WTC11 (cell line): Measurements from ENCODE around the gene SLC30A3. TPM values are rescaled to one million over a fixed set of nuclear protein-coding genes. Genes with fewer than 3 reads are reported as not detected.

Experiments
- ATAC-seq: fragments of 200-7000 bp; cut with Tn5 transposase; 2 replicates; pipeline ENCODE4 v1.10.0; 2021; ENCODE audit warnings: mild to moderate bottlenecking, moderate library complexity
- CTCF ChIA-PET: fragments of 300-600 bp; sonication (Branson Sonifier 250); formaldehyde crosslinking; loops from one replicate; lab custom pipeline; 2021; ENCODE audit warnings: antibody characterized with exemption; lab: Charles Lee
- POLR2A ChIA-PET: fragments of 350-600 bp; sonication (Branson Sonifier 250); formaldehyde crosslinking; loops from one replicate; lab custom pipeline; 2021; ENCODE audit warnings: antibody characterized with exemption; lab: Charles Lee
- DNase-seq: peaks from one replicate; pipeline ENCODE4 v3.0.0; 2021; ENCODE audit warnings: low spot score
- H3K27ac Mint-ChIP-seq: 2 replicates; pipeline ENCODE4 v1.8.0; 2021; ENCODE audit warnings: mixed read lengths
- H3K27me3 Mint-ChIP-seq: 2 replicates; pipeline ENCODE4 v1.8.0; 2021; ENCODE audit warnings: low read depth, mild to moderate bottlenecking, moderate library complexity, mixed read lengths
- H3K36me3 Mint-ChIP-seq: 2 replicates; pipeline ENCODE4 v1.8.0; 2021; ENCODE audit warnings: mixed read lengths
- H3K4me1 Mint-ChIP-seq: 2 replicates; pipeline ENCODE4 v1.8.0; 2022; ENCODE audit warnings: mixed read lengths
- H3K4me3 Mint-ChIP-seq: 2 replicates; pipeline ENCODE4 v1.8.0; 2021; ENCODE audit warnings: mild to moderate bottlenecking, moderate library complexity, mixed read lengths
- H3K9me3 Mint-ChIP-seq: 2 replicates; pipeline ENCODE4 v1.8.0; 2021; ENCODE audit warnings: mixed read lengths
- ATF1 ChIP-seq: sonication (generic); formaldehyde crosslinking; IDR thresholded peaks from 2 replicates; pipeline ENCODE4 v1.8.1; 2023; ENCODE audit warnings: mild to moderate bottlenecking, moderate library complexity, missing genetic modification reagents
- ESRRA ChIP-seq: sonication (generic); formaldehyde crosslinking; IDR thresholded peaks from 2 replicates; pipeline ENCODE4 v1.8.1; 2022; ENCODE audit warnings: mild to moderate bottlenecking, missing genetic modification reagents, borderline replicate concordance
- FOXJ3 ChIP-seq: sonication (generic); formaldehyde crosslinking; IDR thresholded peaks from 2 replicates; pipeline ENCODE4 v1.9.0; 2021; ENCODE audit warnings: missing genetic modification reagents, mild to moderate bottlenecking, borderline replicate concordance
- FOXK1 ChIP-seq: sonication (generic); formaldehyde crosslinking; IDR thresholded peaks from 2 replicates; pipeline ENCODE4 v1.8.0; 2022; ENCODE audit warnings: mild to moderate bottlenecking, moderate library complexity, missing genetic modification reagents
- GABPB1 ChIP-seq: sonication (generic); formaldehyde crosslinking; IDR thresholded peaks from 2 replicates; pipeline ENCODE4 v1.8.1; 2023; ENCODE audit warnings: mild to moderate bottlenecking, missing genetic modification reagents
- GTF2I ChIP-seq: fragments of 250-450 bp; sonication (Bioruptor Pico); conservative IDR thresholded peaks from 2 replicates; pipeline ENCODE4 v1.4.0; 2021; ENCODE audit warnings: mild to moderate bottlenecking
- IRF1 ChIP-seq: sonication (generic); formaldehyde crosslinking; IDR thresholded peaks from 2 replicates; pipeline ENCODE4 v1.8.0; 2023; ENCODE audit warnings: missing genetic modification reagents
- NFATC4 ChIP-seq: fragments of 250-450 bp; sonication (Bioruptor Pico); IDR thresholded peaks from 2 replicates; pipeline ENCODE4 v1.9.0; 2021; ENCODE audit warnings: mild to moderate bottlenecking
- NR3C1 ChIP-seq: sonication (generic); formaldehyde crosslinking; conservative IDR thresholded peaks from 2 replicates; pipeline ENCODE4 v1.8.1; 2023; ENCODE audit warnings: low read depth, mild to moderate bottlenecking, missing genetic modification reagents
- OVOL2 ChIP-seq: fragments of 250-450 bp; sonication (Bioruptor Pico); IDR thresholded peaks from 2 replicates; pipeline ENCODE4 v1.9.0; 2021; ENCODE audit warnings: mild to moderate bottlenecking, borderline replicate concordance
- RELA ChIP-seq: sonication (generic); formaldehyde crosslinking; IDR thresholded peaks from 2 replicates; pipeline ENCODE4 v1.8.1; 2022; ENCODE audit warnings: missing genetic modification reagents, mild to moderate bottlenecking, borderline replicate concordance
- SOX15 ChIP-seq: fragments of 250-450 bp; sonication (Bioruptor Pico); IDR thresholded peaks from 2 replicates; pipeline ENCODE4 v1.9.0; 2021; ENCODE audit warnings: mild to moderate bottlenecking
- SP1 ChIP-seq: sonication (generic); formaldehyde crosslinking; conservative IDR thresholded peaks from 2 replicates; pipeline ENCODE4 v1.8.1; 2022; ENCODE audit warnings: missing genetic modification reagents
- TP53 ChIP-seq: sonication (generic); formaldehyde crosslinking; IDR thresholded peaks from 2 replicates; pipeline ENCODE4 v1.8.1; 2023; ENCODE audit warnings: mild to moderate bottlenecking, missing genetic modification reagents
- USF1 ChIP-seq: sonication (generic); formaldehyde crosslinking; IDR thresholded peaks from 2 replicates; pipeline ENCODE4 v1.8.0; 2022; ENCODE audit warnings: mild to moderate bottlenecking, missing genetic modification reagents
- ZNF219 ChIP-seq: sonication (generic); formaldehyde crosslinking; IDR thresholded peaks from 2 replicates; pipeline ENCODE4 v1.8.0; 2023; ENCODE audit warnings: missing genetic modification reagents, mild to moderate bottlenecking, borderline replicate concordance
- ZNF396 ChIP-seq: fragments of 250-450 bp; sonication (Bioruptor Pico); IDR thresholded peaks from 2 replicates; pipeline ENCODE4 v1.8.0; 2021; ENCODE audit warnings: mild to moderate bottlenecking, moderate library complexity, borderline replicate concordance
- total RNA-seq: library from RNA; stranded (reverse); gene quantifications from 3 replicates; pipeline ENCODE4 v1.2.3, GENCODE V29; 2021
- TF ChIP-seq, protein P1 (sequence below): sonication (generic); formaldehyde crosslinking; IDR thresholded peaks from 2 replicates; pipeline ENCODE4 v1.8.1; 2023; ENCODE audit warnings: mild to moderate bottlenecking, missing genetic modification reagents
- TF ChIP-seq, protein P2 (sequence below): fragments of 200-600 bp; IDR thresholded peaks from 2 replicates; pipeline ENCODE4 v1.8.0; 2022; ENCODE audit warnings: antibody characterized with exemption
- TF ChIP-seq, protein P3 (sequence below): fragments of 250-450 bp; sonication (Bioruptor Pico); IDR thresholded peaks from 2 replicates; pipeline ENCODE4 v1.9.0; 2021; ENCODE audit warnings: mild to moderate bottlenecking
- TF ChIP-seq, protein P4 (sequence below): sonication (generic); formaldehyde crosslinking; IDR thresholded peaks from 2 replicates; pipeline ENCODE4 v1.8.1; 2022; ENCODE audit warnings: mild to moderate bottlenecking, missing genetic modification reagents, moderate library complexity, borderline replicate concordance
- TF ChIP-seq, protein P5 (sequence below): sonication (generic); formaldehyde crosslinking; conservative IDR thresholded peaks from 2 replicates; pipeline ENCODE4 v1.8.1; 2022; ENCODE audit warnings: mild to moderate bottlenecking, missing genetic modification reagents
- TF ChIP-seq, protein P6 (sequence below): sonication (generic); formaldehyde crosslinking; IDR thresholded peaks from 2 replicates; pipeline ENCODE4 v1.8.0; 2023; ENCODE audit warnings: mild to moderate bottlenecking, missing genetic modification reagents

The SLC30A3 gene
- total RNA-seq, 1 experiment from 2014 or later, result 8.9 TPM

DNA sequence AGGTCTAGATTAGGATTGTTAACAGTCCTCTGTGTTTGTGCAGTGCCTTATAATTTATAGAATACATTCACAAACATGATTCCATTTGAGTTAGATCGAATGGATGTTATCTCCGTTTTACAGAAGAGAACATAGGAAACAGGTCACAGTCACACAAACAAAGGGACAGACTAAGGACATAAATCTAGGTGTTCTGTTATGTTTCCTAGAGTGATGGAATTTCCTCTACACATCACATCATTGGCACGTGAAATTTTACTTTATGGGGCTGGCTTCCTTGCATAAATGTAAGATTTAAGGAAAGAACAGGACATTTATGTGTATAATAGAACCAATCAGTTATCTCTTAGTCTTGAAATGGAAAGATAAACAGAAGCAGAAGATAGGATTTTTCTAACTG, 25.8 kb upstream of the SLC30A3 start:
- POLR2A ChIA-PET, result no interaction called here
- no peak for ATAC-seq
- TF ChIP-seq OVOL2 (CRISPR knock-in tag), result no peak
- no peak for TF ChIP-seq SP1 (CRISPR knock-in tag)
- TF ChIP-seq FOXJ3, result no peak
- TF ChIP-seq, protein P1, sequence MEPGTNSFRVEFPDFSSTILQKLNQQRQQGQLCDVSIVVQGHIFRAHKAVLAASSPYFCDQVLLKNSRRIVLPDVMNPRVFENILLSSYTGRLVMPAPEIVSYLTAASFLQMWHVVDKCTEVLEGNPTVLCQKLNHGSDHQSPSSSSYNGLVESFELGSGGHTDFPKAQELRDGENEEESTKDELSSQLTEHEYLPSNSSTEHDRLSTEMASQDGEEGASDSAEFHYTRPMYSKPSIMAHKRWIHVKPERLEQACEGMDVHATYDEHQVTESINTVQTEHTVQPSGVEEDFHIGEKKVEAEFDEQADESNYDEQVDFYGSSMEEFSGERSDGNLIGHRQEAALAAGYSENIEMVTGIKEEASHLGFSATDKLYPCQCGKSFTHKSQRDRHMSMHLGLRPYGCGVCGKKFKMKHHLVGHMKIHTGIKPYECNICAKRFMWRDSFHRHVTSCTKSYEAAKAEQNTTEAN (CRISPR knock-in tag), result no peak
- TF ChIP-seq, protein P2, sequence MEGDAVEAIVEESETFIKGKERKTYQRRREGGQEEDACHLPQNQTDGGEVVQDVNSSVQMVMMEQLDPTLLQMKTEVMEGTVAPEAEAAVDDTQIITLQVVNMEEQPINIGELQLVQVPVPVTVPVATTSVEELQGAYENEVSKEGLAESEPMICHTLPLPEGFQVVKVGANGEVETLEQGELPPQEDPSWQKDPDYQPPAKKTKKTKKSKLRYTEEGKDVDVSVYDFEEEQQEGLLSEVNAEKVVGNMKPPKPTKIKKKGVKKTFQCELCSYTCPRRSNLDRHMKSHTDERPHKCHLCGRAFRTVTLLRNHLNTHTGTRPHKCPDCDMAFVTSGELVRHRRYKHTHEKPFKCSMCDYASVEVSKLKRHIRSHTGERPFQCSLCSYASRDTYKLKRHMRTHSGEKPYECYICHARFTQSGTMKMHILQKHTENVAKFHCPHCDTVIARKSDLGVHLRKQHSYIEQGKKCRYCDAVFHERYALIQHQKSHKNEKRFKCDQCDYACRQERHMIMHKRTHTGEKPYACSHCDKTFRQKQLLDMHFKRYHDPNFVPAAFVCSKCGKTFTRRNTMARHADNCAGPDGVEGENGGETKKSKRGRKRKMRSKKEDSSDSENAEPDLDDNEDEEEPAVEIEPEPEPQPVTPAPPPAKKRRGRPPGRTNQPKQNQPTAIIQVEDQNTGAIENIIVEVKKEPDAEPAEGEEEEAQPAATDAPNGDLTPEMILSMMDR, result no peak
- TF ChIP-seq, protein P3, sequence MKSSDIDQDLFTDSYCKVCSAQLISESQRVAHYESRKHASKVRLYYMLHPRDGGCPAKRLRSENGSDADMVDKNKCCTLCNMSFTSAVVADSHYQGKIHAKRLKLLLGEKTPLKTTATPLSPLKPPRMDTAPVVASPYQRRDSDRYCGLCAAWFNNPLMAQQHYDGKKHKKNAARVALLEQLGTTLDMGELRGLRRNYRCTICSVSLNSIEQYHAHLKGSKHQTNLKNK (CRISPR knock-in tag), result no peak
- no peak for TF ChIP-seq ZNF396 (CRISPR knock-in tag)
- no peak for TF ChIP-seq SOX15 (CRISPR knock-in tag)
- no peak for TF ChIP-seq FOXK1
- TF ChIP-seq RELA (CRISPR knock-in tag), result no peak
- TF ChIP-seq, protein P4, sequence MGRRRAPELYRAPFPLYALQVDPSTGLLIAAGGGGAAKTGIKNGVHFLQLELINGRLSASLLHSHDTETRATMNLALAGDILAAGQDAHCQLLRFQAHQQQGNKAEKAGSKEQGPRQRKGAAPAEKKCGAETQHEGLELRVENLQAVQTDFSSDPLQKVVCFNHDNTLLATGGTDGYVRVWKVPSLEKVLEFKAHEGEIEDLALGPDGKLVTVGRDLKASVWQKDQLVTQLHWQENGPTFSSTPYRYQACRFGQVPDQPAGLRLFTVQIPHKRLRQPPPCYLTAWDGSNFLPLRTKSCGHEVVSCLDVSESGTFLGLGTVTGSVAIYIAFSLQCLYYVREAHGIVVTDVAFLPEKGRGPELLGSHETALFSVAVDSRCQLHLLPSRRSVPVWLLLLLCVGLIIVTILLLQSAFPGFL (CRISPR knock-in tag), result no peak
- no peak for TF ChIP-seq ATF1 (CRISPR knock-in tag)
- TF ChIP-seq, all 79 proteins: peak for 0
- Mint-ChIP-seq H3K27me3 (no peaks in the 10 kb centered on the region), H3K4me3 (no peak overlapping the region), H3K27ac (no peak overlapping the region), H3K36me3 (no peaks in the 10 kb centered on the region), H3K4me1 (peaks cover 38% of the 10 kb centered on the region), H3K9me3 (no peaks in the 10 kb centered on the region)
- CTCF ChIA-PET, result interaction anchor here (1.0 to 1.5 kb wide), 3 partner anchors 9 to 38 kb away, joined by 5 to 9 read pairs (median 7); no protein-coding TSS in a partner anchor
- DNase-seq, result no peak

DNA sequence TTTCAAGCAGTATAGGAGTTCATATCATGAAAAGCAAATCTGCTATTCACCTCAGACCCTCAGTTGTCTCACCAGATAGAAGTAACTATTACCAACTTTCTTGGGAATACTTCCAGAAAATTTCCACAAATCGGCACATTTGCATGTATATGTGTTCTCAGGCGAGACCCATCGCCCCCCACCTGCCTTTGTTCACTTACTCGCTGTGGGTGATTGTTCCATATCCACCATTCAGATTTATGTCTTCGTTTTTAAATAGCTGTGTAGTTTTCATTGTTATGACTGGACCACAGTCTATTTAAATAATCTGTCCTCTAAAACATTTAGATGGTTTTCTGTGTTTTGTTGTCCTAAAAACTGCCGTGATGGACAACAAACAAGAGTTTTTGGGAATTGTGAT, 22.6 kb upstream of the SLC30A3 start:
- Mint-ChIP-seq H3K4me1 (peaks cover 50% of the 10 kb centered on the region), H3K27ac (no peak overlapping the region), H3K9me3 (no peaks in the 10 kb centered on the region), H3K27me3 (no peaks in the 10 kb centered on the region; the same call in 1 of the 2 replicates), H3K4me3 (no peak overlapping the region), H3K36me3 (no peaks in the 10 kb centered on the region)
- no peak for DNase-seq
- POLR2A ChIA-PET, result no interaction called here
- TF ChIP-seq, protein P5, sequence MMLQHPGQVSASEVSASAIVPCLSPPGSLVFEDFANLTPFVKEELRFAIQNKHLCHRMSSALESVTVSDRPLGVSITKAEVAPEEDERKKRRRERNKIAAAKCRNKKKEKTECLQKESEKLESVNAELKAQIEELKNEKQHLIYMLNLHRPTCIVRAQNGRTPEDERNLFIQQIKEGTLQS, result no peak
- TF ChIP-seq NFATC4 (CRISPR knock-in tag) (no peak), USF1 (CRISPR knock-in tag) (no peak), ESRRA (CRISPR knock-in tag) (no peak), IRF1 (CRISPR knock-in tag) (no peak), ZNF396 (CRISPR knock-in tag) (no peak), ZNF219 (CRISPR knock-in tag) (no peak), GABPB1 (CRISPR knock-in tag) (no peak), NR3C1 (CRISPR knock-in tag) (no peak), TP53 (no peak), GTF2I (no peak)
- TF ChIP-seq, protein P6, sequence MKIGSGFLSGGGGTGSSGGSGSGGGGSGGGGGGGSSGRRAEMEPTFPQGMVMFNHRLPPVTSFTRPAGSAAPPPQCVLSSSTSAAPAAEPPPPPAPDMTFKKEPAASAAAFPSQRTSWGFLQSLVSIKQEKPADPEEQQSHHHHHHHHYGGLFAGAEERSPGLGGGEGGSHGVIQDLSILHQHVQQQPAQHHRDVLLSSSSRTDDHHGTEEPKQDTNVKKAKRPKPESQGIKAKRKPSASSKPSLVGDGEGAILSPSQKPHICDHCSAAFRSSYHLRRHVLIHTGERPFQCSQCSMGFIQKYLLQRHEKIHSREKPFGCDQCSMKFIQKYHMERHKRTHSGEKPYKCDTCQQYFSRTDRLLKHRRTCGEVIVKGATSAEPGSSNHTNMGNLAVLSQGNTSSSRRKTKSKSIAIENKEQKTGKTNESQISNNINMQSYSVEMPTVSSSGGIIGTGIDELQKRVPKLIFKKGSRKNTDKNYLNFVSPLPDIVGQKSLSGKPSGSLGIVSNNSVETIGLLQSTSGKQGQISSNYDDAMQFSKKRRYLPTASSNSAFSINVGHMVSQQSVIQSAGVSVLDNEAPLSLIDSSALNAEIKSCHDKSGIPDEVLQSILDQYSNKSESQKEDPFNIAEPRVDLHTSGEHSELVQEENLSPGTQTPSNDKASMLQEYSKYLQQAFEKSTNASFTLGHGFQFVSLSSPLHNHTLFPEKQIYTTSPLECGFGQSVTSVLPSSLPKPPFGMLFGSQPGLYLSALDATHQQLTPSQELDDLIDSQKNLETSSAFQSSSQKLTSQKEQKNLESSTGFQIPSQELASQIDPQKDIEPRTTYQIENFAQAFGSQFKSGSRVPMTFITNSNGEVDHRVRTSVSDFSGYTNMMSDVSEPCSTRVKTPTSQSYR (CRISPR knock-in tag), result no peak
- CTCF ChIA-PET, result interaction anchor here (1.2 to 7.6 kb wide), 2 partner anchors 16 to 343 kb away, joined by 3 to 129 read pairs; no protein-coding TSS in a partner anchor
- no peak for ATAC-seq
